ENCODE data around the gene BCAP29. TPM values are rescaled to one million over a fixed set of nuclear protein-coding genes. Genes with fewer than 3 reads are reported as not detected.
A peak's percentile ranks its signal among the peaks of the same experiment; 100 is the strongest.

The BCAP29 gene
- total RNA-seq, 1 donor from 2014 or later = 92.1 TPM

GRCh38 chr7:107573537-107573936 lies 6.5 kb upstream of the BCAP29 start:
- H3K4me3 ChIP-seq = no peak overlapping the region
- peaks cover 0 to 12% of the 10 kb centered on the region in 2 donors for H3K36me3 ChIP-seq
- intact Hi-C loops (cut with DNase I) = no loop called here
- no peaks in the 10 kb centered on the region for H3K4me1 ChIP-seq
- H3K27ac ChIP-seq = no peak overlapping the region
- no peaks in the 10 kb centered on the region for H3K9me3 ChIP-seq
- H3K27me3 ChIP-seq = no peaks in the 10 kb centered on the region
- TF ChIP-seq POLR2A (IDR thresholded peaks at IDR 0.05) = no peak
- no peak for TF ChIP-seq POLR2AphosphoS5 (IDR thresholded peaks at IDR 0.05; ENCODE audit: insufficient read depth in 1 of 2, low read depth in 1 of 2)
- no peak for TF ChIP-seq CTCF (IDR thresholded peaks at IDR 0.05)
- DNase-seq (ENCODE audit: extremely low spot score in 2 of 2) = no peak

- peak overlapping the region; percentile 98 for H3K27ac ChIP-seq
- no peak for TF ChIP-seq CTCF (IDR thresholded peaks at IDR 0.05)
- TF ChIP-seq POLR2A (IDR thresholded peaks at IDR 0.05) = no peak
- TF ChIP-seq POLR2AphosphoS5 (IDR thresholded peaks at IDR 0.05; ENCODE audit: insufficient read depth in 1 of 2, low read depth in 1 of 2) = no peak
These were observed 527 bp upstream of the BCAP29 start for GRCh38 chr7:107579554-107579884.

GRCh38 chr7:107580716-107581383 lies 804 bp downstream of the BCAP29 start:
- intact Hi-C loops (cut with DNase I) = loop anchor here (2.0 kb wide), 1 partner anchor 16 kb away; no protein-coding TSS in a partner anchor
- H3K4me3 ChIP-seq = peak overlapping the region; percentile 69 to 80
- H3K27me3 ChIP-seq = no peaks in the 10 kb centered on the region
- no peaks in the 10 kb centered on the region for H3K9me3 ChIP-seq
- peak overlapping the region; percentile 98 for H3K27ac ChIP-seq
- H3K4me1 ChIP-seq = peaks cover 16% of the 10 kb centered on the region
- no peak for DNase-seq (ENCODE audit: extremely low spot score in 2 of 2)
- TF ChIP-seq CTCF (IDR thresholded peaks at IDR 0.05) (no peak), POLR2A (IDR thresholded peaks at IDR 0.05) (no peak), POLR2AphosphoS5 (IDR thresholded peaks at IDR 0.05; ENCODE audit: insufficient read depth in 1 of 2, low read depth in 1 of 2) (no peak)
- H3K36me3 ChIP-seq = no peaks in the 10 kb centered on the region

More at GRCh38 chr7:107579554-107579884, 527 bp upstream of the BCAP29 start:
- no peaks in the 10 kb centered on the region for H3K36me3 ChIP-seq
- H3K4me3 ChIP-seq = peak overlapping the region; percentile 69 to 80
- no peak for DNase-seq (ENCODE audit: extremely low spot score in 2 of 2)
- H3K9me3 ChIP-seq = no peaks in the 10 kb centered on the region
- intact Hi-C loops (cut with DNase I) = no loop called here
- H3K4me1 ChIP-seq = peaks cover 15% of the 10 kb centered on the region
- no peaks in the 10 kb centered on the region for H3K27me3 ChIP-seq

GRCh38 chr7:107581387-107582013 lies 1.5 kb downstream of the BCAP29 start:
- H3K36me3 ChIP-seq = no peaks in the 10 kb centered on the region
- intact Hi-C loops (cut with DNase I) = loop anchor here (2.0 kb wide), 1 partner anchor 17 kb away; no protein-coding TSS in a partner anchor
- TF ChIP-seq POLR2AphosphoS5 (IDR thresholded peaks at IDR 0.05; ENCODE audit: insufficient read depth in 1 of 2, low read depth in 1 of 2) (no peak), CTCF (IDR thresholded peaks at IDR 0.05) (no peak), POLR2A (IDR thresholded peaks at IDR 0.05) (no peak)
- peak overlapping the region; percentile 69 to 80 for H3K4me3 ChIP-seq
- peaks cover 22% of the 10 kb centered on the region for H3K4me1 ChIP-seq
- peak overlapping the region; percentile 98 for H3K27ac ChIP-seq
- H3K27me3 ChIP-seq = no peaks in the 10 kb centered on the region
- no peak for DNase-seq (ENCODE audit: extremely low spot score in 2 of 2)
- no peaks in the 10 kb centered on the region for H3K9me3 ChIP-seq

- H3K27ac ChIP-seq = no peak overlapping the region
- intact Hi-C loops (cut with DNase I) = no loop called here
These were observed 2.8 kb downstream of the BCAP29 start for GRCh38 chr7:107582875-107583274.

More at GRCh38 chr7:107582875-107583274, 2.8 kb downstream of the BCAP29 start:
- Histone ChIP-seq H3K27me3 (no peaks in the 10 kb centered on the region), H3K36me3 (no peaks in the 10 kb centered on the region), H3K4me3 (peak overlapping the region in 1 of 2 donors; percentile 69), H3K4me1 (peaks cover 22% of the 10 kb centered on the region), H3K9me3 (no peaks in the 10 kb centered on the region)
- TF ChIP-seq CTCF (IDR thresholded peaks at IDR 0.05) = no peak
- TF ChIP-seq POLR2AphosphoS5 (IDR thresholded peaks at IDR 0.05; ENCODE audit: insufficient read depth in 1 of 2, low read depth in 1 of 2) = no peak
- no peak for TF ChIP-seq POLR2A (IDR thresholded peaks at IDR 0.05)
- no peak for DNase-seq (ENCODE audit: extremely low spot score in 2 of 2)
